HG03565 (cell line): ENCODE results near the gene PYROXD2.

ENCODE experiments used
- ATAC-seq: cut with Tn5 transposase; IDR thresholded peaks from one replicate; pipeline ENCODE4 v1.9.1; 2021; ENCODE audit warnings: mild to moderate bottlenecking, moderate library complexity; ENCODE audit not compliant: unreplicated experiment

PYROXD2 gene

DNA sequence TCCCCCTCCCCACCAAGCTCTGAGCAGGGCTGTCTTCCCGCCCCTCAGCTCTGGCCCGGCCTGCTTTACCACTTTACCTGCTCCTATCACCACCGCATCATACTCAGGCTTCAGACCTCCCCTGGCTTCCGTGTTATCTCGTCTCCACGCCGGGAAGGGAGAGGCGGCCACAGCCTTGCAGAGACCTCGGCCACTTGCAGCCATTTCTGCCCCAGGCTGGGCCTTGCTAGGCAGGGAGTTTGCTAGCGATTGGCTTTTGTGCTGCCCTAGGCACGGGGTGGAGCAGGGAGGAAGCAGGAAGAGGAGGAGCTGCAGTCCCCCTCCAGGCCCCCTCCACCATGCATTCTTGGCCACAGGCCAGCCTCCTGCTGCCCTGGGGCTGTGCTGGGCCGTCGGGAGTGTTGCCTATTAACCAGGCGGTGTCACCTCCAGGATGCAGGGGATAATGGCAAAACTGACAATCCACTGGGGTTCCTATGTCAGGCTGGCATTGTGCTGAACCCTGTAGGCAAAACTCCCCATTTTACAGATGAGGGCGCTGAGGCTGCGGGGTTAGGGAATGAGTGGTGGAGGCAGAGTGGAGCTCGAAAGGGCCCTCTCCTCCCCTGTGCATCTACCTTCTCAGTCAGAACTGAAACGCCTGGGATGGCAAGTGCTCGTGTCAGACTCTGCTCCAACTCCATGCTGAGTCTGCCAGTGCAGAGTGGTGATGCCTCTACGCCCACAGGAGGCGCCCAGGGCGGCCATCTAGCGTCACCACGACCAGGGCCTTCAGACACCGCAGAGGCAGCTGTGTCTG lies at the start of gene PYROXD2:
Gene PYROXD2 (minus strand): TSS at position 251 of the 799 bp plus-strand sequence. CDS start 47 bp downstream, at position 204.
- ATAC-seq: no peak

DNA sequence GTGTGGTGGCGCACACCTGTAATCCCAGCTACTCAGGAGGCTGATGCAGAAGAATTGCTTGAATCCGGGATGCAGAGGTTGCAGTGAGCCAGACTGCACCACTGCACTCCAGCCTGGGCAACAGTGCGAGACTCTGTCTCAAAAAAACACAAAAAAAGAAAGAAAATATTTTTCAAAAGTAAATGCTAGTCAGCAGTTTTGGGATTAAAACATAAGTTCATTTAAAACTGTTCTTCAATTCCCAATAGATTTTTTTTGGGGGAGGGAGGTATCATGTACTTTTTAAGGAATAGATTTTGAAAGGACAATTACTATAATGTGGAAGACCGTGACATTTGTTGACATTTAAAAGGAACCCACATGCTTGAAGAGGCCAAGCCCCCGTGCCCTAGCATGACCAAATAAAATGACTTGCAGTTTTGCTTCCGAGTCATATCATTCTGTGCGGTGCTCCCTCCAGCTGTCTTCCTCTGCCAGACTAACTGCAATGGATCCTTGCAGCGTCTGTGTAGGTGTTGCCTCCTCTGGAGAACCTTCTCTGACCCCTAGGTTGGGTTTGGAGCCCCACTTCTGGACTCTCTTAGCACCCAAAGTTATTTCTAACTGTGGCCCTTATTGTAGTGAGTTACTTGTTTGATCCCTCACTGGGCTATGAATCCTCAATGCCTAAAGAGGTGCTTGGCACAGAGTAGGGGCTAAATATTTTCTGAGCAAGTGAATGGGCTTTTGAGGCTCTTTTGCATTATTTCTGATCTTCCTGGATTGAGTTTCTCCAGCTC lies 49.2 kb upstream of the PYROXD2 start:
- no peak for ATAC-seq

DNA sequence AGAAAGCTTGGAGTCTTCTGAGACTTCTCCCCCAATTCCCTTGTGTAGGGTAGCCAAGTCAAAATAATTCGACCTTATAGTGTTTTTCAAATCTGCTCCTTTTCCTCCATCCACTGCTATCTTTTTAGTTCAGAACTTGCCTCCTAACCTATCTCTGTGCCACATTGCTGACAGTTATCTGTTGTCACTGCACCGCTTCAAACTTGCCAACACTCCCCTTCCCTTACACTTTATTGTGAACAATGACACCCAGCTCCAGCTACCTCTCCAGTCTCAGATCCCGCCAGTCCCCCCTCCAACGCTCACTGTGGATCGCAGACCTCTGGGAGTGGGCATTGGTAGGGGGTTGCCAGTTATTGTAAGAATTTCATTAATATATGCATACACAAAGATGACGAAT lies 48.0 kb upstream of the PYROXD2 start:
- no peak for ATAC-seq

DNA sequence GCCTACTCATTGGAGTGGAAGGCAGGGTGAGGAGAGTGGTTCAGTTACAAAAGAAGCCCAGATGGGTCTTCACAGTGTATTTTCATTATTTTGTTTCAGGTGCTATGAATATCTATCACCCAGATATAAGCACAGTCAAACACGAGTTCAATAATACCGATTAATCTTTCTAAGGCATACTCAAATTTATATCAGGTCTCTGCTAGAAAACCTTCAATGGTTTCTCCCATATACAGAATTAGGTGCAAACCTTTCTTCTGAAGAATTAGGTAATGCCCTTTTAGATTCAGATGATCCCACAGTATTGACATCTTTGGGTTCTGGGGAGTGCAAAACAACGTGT lies 46.5 kb upstream of the PYROXD2 start:
- no peak for ATAC-seq

DNA sequence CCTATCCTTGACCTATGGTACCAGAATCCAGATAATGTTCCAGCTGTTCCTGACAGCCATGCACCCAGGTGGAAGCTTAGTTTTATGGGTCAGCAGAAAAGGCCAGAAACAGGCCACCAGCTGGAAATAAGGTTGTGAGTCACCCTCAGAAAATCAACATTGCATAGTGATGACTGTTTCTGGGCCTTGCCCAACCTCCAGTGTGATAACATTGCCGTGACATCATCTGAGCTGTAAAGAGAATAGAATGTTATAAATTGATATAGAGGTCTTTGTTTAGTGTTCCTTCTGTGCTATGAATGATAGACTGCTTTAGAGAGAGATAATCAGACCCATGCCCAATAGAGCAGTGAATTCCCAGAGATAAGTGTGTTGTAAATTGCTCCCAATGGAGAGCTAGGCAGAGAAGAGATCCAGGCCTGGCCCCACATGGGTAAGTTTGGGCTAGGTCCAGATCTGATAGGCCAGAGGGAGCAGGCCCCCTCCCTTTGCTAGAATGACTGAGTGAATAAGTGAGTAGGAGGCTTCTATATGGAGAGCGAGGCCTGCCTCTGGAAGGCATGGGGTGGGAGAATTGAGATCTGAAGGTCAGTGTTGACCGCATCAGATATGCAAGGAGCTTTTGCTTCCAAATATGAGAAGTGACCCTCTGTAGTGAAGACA lies 46.0 kb upstream of the PYROXD2 start:
- no peak for ATAC-seq

DNA sequence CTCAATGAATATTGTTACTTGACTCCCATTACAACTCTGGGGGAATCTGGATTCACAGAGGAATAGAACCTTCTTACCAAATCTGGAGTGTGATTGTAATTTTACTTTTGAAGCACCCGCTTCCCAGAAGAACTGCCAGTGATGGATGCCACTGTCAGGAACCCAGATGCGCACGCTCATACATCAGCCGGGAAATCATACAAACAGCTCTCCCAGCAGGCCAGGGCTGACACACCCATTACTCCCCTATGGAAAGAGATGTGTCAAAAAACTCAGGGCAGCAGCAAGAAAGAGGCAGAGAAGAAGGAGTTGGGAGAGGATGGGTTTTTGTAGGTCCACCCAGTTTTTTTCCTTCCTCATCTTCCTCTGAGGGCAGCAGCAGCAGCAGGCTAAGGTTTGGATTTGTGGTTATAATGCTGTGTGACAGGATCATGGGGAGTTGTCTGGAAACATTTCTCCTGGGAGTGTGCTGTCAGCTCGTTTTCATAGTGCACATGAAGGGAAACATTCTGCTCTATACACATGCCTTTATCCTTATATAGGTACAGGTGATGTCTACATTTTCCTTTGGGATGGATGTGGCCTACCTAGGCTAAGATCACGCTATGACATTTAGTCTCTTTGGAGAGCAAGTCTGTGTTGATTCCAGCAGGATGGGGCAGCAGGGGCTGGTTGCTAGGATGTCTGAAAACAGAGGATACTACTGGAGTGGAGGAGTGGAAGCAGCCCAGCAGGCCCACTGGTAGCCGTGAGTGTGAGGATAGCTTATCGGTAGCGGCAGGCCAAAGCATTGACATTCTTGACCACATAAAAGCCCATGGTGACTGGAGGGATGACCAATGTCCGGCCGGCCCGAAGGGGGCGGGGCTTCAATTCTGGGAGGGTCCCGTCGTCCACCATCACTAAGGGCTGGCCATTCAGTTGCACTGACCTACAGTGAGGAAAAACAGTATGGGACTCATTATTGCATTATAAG lies 44.1 kb upstream of the PYROXD2 start:
- ATAC-seq: no peak

DNA sequence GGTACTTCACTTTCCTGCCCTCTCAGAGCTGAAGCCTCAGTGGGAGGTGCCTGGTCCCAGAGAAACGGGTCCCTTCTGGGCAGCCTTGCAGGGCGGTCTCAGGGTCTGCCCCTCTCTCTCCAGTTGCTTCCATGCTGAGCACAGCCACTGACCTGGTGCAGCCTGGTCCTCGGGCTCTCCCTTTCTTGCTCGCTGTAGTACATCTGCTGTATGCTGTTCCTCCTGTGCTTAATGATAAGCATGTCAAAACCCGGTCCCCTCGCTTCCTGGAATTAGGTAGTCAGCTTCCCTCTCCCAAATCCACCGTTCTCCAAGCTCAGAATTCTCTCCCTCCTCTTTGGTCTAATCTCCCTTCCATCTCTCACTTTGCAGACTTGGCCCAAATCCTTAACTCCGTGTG lies 42.7 kb upstream of the PYROXD2 start:
- no peak for ATAC-seq

DNA sequence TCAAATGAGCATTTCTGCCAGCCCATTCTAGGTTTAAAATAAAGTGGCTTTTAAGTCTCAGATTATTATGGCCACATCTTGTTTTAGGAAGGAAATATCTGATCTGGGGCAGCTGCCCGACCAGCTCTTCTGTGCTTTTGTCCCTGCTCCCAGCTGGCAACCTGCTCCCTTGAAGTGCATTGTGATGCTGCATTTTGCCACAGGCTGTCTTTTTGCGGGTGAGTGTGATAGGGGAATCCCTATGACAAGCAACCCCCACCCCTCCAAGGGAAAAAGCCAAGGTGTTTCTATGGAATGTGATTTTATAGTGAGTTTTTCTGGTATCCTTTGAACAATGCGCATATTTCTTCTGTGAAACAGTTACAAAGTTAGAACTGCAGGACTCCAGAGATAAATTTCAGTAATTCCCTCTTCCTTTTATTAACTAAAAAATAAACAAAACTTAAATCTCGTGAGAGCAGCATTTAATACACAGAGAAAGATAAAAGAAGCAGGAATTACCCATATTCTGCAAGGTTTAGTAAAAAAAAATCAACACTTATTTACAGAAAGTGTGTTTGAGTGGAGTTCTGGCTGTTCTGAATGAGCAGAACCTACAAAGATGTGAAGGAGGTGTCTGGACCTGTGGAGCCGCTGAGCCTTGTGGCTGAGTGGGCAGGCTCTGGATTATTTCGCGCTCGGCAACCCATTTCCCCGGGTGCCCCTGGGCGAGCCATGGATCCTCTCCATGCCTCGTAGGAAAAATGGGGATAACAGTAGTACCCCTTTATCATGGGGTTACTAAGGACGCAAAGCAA lies 41.9 kb upstream of the PYROXD2 start:
- ATAC-seq: no peak

DNA sequence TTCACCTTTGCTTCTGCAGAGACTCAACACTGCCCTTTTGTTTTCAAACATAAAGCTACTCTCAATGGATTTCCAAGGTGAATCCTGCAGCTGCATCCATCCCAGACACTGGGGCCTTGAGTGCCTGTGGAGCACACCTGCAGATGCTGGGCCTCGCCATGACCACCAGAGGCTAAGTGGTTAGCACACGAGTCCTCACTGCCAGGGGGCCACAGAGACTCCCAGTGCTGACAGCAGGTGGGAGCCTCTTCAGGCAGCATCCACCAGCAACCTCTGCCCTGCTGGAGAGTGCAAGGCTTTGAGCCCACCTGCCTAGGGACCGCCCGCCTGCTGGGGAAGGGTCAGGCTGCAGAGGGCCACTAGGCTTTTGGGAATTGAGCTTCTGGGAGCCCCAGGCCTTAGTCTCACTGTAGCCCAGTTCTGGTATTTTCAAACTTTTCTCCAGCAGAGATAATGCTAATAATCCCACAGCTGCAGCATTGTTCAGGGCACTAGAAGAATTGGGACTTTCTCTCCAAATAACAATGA lies 41.1 kb upstream of the PYROXD2 start:
- ATAC-seq: no peak

DNA sequence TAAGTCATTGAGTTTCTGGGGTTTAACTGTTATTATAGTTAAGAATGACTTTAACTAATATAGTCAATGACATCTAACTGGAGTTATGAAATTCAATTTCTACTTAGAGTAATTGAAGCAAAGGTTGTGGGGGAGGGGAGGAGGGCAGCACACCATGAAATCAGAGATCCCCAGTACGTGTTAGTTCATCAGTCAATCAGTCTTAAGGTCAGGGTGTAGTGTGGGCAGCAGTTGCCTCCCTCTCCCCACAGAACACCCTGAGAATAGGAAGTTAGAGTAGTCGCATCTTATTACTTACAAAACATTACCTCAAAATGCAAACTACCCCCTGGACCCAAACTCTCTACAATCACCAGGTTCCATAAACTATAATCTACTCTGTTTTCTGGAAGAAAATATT lies 38.7 kb upstream of the PYROXD2 start:
- no peak for ATAC-seq

DNA sequence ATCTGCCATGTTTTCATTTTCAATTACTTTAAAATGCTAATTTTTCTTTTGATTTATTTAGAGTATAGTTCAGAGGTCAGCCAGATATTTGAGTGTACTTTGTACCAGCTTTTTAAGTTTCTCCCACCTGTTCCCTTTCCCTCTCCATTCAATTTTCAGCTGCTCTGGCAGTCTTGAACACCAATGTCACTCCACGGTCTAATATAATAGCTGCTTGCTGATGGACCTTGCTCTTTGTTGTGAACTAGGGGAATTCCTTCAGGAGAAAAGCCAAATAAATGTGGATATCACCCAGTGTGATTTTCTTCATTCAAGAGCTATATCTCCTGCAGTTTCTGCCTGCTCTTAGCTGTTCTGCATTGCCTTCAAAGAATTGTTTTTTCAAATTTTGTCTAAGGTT lies 35.6 kb upstream of the PYROXD2 start:
- no peak for ATAC-seq

DNA sequence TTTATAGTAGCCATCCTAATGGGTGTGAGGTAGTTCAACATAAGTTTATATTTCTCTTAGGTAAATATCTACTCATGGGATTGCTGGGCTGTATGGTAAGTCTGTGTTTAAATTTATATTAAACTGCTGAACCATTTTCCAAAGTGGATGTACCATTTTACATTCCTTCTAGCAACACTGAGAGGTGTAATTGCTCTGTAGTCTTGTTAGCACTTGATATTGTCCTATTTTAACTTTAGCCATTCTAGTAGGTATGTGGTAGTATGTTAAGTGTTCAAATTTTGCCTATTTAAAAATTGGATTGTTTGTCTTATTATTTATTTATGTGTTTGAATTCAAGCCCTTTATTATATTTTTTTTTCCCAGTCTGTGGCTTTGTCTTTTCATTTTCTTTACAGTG lies 34.3 kb upstream of the PYROXD2 start:
- no peak for ATAC-seq

DNA sequence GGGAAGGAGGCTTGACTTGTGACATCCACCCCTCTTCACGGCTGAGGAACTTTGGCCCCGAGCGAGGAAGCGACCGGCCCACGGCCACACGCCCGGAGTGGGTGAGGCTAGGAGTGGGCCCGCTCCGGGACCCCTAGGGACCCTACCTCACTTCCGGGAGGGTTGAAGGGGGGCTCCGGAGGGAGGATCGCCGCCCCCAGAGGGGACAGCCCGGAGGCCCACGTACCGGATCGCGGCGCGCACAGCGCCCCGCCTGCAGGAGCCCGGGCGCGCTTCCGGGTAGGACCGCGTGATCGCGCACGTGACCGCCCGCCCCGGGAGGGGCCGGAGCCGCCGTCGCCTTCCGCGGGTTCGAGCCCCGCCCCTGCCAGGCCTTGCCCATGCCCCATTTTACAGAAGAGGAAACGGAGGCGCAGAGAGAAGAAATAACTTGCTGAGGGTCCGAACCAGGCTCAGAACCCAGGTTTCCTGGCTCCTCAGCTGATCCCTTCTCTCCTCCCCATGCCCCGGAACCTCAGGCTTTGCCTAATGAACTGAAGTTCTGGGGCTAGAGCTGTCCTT lies 31.8 kb upstream of the PYROXD2 start, which contains the start of gene HPS1:
Gene HPS1 (minus strand): TSS at position 275 of the 561 bp plus-strand sequence. CDS start 3,695 bp downstream, outside the sequence.
- peak; percentile 84 for ATAC-seq

DNA sequence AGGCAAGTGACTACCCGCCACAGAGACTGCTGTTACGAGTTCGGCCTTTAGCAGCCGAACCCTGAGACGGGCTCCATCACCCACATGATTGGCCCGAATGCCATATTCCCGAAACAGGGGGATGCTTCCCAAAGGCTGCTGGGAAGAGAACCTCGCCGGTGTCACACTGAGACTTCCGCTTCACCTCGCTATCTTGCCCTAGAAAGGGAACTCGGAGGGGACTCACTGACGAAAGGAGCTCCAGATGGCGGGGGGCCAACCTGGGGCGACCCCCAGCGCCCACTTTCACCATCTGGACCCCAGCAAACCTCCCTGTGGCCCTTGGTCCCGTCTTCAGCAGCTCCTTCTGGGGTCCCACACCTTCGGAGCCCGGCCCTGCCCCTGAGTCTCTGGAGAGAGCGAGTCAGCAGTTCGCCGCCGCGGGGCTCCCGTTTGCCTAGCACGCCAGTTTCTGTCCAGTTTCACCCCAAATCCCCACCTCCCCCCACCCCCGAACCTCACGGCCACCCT lies 31.2 kb upstream of the PYROXD2 start:
- peak; percentile 3 for ATAC-seq

DNA sequence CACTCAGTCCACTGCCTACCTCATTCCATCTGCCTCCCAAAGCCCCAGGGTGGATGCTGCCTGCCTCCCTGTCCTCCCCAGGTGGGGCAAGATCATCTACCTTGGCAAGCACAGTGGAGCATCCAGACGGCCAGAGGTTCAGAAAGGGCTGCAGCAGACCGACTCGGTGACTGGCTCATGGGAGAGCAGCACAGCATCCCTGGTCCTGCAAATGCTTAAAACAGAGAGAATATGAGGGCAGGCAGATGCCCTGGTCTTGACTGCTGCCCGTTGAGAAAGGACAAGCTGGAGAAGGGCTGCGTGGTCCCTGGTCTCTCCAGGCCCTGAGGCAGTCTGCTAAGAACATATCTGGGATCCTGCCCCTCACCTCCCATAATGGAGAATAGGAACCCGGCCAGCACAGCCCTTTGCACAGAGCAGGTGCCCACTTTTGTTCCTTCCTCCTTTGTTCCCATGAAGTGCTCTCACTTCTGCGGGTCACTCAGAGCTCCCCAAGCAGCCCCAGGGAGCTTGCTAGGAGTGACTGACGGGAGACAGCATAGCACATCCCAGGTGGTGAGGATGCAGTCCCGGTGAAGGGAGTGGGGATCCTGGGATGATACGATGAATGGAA lies 30.3 kb upstream of the PYROXD2 start:
- ATAC-seq: no peak

DNA sequence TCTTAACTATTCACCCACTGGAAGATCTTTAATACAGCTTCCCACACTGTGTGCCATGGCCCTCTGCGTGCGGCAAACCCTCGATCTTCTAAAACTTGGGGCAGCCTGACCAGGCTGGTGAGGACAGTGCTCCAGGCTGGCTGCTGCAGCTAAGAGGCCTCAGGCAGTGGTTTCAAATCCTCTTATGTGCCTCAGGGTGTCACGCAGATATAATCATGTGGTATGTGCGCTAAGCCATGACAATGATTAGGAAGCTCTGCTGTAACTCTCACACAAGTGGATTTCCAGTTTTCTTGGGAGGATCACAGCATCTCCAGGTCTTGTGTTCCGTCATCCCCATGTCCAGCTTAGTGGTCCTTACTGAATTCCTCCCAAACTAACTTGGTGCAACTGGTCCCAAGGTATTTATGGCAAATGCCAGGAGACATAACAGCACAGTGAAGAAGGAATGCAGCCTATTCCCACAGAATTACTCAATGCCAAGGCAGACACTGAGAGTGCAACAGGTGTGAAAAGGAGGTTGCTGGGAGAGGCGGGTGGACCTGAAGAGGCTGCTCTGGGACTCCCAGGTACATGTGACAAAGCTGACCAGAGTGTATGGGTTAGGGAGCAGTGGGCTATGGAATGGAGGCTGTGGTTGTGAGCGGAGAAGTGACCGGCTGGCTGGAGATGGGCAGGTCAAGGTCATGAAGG lies 29.5 kb upstream of the PYROXD2 start:
- ATAC-seq: peak; percentile 28

DNA sequence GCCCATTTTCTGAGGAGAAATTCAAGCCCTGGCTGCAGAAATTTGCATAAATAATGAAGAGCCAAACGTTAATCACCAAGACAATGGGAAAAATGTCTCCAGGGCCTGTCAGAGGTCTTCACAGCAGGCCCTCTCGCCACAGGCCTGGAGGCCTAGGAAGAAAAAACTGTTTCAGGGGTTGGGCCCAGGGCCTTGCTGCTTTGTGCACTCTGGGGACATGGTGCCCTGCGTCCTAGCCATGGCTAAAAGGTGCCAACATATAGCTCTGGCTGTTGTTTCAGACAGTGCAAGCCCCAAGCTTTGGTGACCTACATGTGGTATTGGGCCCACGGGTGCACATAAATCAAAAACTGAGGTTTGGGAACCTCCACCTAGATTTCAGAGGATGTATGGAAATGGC lies 23.7 kb upstream of the PYROXD2 start:
- ATAC-seq: no peak

DNA sequence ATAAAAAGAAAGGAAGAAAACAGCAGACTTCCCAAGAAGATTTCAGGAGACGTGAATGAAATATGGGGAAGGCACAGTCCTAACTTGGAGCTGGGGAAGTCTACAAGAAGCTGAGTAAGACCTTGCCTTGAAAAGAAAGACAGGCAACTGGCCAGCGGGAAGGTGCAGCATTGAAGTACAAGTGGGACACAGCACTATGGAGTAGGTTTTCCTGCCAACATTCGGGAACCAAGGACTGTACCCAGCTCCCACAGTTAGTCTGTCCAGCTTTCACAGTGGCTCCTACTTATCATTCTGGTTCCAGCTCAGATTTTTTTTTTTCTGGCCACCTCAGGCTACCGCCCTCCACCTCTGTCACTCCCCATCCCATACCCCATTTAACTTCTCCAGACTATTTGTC lies 21.7 kb upstream of the PYROXD2 start:
- ATAC-seq: no peak
